PC-9 (cell line): ENCODE measurements around the gene CCNE1.

ENCODE experiments used
- EZH2 ChIP-seq: fragments of 200-600 bp; sonication (generic); IDR thresholded peaks from 2 replicates; pipeline ENCODE4 v1.8.0; 2017; ENCODE audit warnings: antibody characterized with exemption, low read depth
- TF ChIP-seq, protein P1 (sequence below): fragments of 200-600 bp; sonication (generic); conservative IDR thresholded peaks from 2 replicates; pipeline ENCODE4 v1.6.1; 2017; ENCODE audit warnings: mixed run types, antibody characterized with exemption, mild to moderate bottlenecking, moderate library complexity

DNA sequence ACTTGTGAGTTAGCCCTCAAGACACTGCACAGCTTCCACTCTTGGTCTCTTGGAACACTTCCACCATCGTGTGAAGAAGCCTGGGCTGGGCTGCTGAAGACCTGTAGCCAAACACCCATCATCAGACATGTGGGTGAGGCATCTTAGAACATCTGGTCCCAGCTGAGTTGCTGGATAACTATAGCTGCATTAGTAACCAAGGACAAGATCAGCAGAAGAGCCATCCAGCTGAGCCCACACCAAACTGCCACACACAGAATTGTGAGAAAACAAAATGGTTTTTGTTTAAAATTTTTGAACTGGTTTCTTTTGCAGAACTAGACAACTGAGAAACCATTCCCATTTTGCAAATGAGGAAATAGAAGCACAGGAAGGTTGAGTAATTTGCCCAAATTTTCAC lies 56.2 kb downstream of the CCNE1 start:
- TF ChIP-seq, protein P1, sequence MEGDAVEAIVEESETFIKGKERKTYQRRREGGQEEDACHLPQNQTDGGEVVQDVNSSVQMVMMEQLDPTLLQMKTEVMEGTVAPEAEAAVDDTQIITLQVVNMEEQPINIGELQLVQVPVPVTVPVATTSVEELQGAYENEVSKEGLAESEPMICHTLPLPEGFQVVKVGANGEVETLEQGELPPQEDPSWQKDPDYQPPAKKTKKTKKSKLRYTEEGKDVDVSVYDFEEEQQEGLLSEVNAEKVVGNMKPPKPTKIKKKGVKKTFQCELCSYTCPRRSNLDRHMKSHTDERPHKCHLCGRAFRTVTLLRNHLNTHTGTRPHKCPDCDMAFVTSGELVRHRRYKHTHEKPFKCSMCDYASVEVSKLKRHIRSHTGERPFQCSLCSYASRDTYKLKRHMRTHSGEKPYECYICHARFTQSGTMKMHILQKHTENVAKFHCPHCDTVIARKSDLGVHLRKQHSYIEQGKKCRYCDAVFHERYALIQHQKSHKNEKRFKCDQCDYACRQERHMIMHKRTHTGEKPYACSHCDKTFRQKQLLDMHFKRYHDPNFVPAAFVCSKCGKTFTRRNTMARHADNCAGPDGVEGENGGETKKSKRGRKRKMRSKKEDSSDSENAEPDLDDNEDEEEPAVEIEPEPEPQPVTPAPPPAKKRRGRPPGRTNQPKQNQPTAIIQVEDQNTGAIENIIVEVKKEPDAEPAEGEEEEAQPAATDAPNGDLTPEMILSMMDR, result no peak
- no peak for TF ChIP-seq EZH2
